HG02642 (cell line): Measurements from ENCODE around the gene NFILZ.

Source experiments
- ATAC-seq: cut with Tn5 transposase; IDR thresholded peaks from one replicate; pipeline ENCODE4 v1.9.1; 2021; ENCODE audit warnings: mild to moderate bottlenecking; ENCODE audit not compliant: unreplicated experiment, poor library complexity

NFILZ gene

DNA sequence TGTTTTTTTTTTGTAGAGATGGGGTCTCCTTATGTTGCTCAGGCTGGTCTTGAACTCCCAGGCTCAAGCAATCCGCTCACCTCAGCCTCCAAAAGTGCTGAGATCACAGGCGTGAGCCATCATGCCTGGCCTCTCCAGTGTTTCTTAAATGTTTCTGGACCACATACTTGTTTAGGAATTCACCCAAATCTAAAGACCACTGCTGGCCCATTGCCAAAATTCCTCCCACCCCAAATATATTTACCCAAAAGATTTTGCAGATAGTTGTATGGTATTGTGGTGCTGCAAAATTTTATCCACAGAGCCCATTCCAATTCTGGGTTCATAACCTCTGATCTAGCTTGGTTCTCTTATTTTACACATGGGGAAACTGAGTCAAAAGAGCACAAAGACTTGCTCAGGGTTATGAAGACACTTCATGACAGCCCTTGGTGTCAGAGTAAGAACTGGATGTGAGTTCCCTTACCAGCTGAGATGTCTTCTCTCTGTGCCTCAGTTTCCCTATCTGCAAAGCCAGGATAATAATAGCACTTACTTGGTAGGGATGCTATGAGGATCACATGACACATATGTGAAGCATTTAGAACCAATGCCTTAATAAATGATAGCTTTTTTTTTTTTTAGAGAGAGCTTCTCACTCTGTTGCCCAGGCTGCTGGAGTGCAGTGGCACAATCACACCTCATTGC, 10.9 kb downstream of the NFILZ start:
- ATAC-seq: no peak

DNA sequence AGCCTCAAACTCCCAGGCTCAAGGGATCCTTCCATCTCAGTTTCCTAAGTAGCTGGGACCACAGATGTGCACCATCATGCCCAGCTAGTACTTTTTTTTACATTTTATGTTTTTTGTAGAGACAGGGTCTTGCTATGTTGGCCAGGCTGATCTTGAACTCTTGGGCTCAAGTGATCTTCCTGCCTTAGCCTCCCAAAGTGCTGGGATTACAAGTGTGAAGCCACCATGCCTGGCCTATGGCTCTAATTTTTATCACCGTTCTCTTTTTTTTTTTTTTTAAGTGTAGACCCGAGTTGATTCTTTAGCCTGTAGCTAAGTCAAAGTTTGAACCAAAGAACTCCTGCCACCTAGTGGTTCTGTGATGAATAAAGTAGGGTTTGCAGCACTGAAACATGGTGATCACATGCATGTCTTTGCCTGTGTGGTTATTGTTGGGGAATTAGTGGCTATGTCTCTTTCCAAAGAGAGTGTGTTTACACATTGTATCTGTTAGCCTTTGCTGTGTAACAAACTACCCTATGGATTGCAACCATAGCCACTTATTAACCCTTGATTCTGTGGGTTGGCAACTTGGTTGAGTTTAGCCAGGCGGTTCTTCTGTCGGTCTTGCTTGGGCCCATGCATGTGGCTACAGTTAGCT, 11.6 kb downstream of the NFILZ start:
- no peak for ATAC-seq

- ATAC-seq: no peak
Measured at GRCh38 chr19:8642561-8642960, 12.1 kb downstream of the NFILZ start.

DNA sequence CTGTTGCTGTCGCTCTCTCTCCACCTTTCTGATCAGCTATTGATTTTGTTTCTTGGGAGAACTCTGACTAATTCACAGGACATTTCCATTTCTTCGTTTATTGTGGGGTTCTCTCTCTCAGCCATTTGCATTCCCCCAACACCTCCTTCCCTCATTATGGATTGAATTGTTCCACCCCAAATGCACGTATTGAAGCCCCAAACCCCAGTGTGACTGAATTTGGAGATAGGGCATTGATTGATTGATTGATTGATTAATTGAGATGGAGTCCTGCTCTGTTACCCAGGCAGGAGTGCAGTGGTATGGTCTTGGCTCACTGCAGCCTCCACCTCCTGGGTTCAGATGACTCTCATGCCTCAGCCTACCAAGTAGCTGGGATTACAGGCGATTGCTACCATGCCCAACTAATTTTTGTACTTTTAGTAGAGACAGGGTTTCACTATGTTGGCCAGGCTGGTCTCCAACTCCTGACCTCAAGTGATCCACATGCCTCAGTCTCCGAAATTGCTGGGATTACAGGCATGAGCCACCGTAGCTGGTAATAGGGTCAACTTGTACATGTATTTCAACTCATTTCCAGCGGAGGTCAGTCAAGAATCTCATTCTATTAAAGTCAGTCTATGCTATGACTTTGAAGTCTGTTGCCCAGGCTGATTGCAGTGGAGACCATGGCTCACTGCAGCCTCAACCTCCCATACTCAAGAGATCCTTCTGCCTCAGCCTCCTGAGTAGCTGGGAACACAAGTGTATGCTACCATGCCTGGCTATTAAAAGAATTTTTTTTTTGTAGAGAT, 13.6 kb downstream of the NFILZ start:
- no peak for ATAC-seq

DNA sequence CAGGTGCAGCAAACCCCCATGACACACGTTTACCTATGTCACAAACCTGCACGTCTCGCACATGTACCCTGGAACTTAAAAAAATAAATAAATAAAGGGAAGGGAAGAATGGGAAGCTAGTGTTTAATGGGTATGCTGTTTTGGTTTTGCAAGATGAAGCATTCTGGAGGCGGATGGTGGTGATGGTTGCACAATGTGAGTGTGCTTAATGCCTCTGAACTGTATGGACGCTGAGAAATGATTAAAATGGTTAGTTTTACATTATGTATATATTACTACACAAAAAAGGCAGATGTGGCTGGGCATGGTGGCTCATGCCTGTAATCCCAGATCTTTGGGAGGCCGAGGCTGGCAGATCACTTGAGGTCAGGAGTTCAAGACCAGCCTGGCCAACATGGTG, 17.8 kb downstream of the NFILZ start:
- ATAC-seq: no peak

DNA sequence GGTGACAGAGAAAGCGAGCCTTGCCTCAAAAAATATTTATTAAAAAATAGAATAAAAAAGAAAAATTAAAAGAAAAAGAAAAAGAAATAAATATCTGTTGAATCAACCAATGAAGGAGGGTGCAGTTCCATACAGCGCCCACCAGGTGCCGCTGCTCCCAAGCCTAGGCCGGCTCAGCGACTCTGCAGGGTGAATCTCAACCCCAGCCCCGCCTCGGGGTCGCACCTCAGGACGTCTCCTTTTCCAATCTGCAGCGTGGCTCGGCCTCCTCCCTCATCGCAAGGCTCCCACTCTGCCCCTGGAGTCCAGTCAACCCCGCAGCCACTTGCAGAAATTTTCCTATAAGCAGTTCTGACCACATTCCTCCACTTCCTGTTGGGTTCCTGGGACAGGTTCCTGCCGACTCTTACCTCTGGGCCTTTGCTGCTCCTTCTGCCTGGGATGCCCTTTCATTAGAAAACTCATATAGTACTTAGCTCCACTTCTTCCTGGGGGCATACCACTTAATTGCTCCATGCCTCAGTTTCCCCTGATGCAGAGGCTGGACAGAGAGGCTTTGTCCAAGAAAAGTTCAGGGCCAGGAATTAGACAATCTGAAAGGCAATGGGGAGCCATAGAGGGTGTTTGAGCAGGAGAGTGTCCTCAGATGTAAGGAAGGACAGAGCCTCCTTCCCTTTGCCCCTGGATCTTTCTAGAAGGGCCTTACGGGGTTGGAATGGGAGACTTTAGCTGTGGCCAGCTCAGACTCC, 24.3 kb downstream of the NFILZ start:
- no peak for ATAC-seq

DNA sequence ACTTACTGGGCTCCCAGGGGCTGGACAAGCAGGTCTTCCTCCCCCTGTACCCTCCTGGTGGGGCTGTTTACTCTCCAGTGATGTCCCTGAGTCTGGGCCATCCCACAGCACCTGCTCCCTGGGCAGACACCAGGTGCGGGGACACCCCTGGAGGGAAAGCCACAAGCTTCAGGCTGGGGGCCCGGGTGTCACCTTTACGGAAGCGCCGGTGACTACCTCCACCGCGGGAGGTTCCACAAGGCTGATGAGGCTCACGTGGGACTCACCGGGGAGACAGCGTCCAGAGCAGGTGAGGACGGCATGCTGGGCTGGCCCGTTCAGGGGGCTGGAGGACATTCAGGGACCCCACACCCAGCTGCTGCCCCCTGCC, 24.9 kb downstream of the NFILZ start:
- ATAC-seq: no peak

DNA sequence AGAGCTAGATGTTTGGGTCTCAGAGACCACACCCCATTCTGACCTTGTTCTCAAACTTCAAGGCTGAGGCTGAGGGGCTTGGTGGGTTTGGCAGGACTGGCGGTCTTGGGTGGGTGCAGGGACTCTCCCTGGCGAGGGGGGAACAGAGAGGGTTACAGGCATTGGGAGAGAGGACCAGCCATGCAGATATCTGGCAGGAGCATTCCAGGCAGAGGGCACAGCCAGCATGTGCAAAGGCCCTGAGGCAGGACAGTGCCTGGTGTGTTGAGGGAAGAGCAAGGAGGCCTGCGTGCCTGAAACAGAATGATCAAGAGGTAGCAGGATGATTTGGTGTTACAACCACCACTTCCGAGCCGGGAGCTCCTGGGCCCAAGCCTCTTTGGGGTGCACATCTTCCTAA, 27.4 kb downstream of the NFILZ start:
- no peak for ATAC-seq

GRCh38 chr19:8659905-8660304, 29.5 kb downstream of the NFILZ start:
- no peak for ATAC-seq

DNA sequence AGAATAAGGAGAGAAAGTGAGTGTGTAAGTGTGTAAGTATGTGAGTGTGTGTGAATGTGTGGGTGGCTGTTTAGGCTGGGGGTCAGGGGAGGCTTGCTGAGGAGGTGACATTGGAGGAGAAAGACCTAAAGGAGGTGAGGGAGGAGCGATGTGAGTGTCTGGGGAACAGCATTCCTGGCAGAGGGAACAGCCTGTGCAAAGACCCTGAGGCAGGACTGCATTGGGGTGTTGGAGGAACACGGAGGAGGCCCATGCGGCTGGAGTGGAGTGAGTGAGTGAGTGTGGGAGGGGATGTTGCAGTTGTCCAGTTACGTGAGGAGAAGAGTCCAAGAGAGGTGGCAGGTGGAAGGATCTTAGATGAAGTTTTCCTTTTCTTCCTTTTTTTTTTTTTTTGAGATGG, 31.8 kb downstream of the NFILZ start:
- no peak for ATAC-seq

- ATAC-seq: no peak
Measured at GRCh38 chr19:8663920-8664670, 33.7 kb downstream of the NFILZ start.

DNA sequence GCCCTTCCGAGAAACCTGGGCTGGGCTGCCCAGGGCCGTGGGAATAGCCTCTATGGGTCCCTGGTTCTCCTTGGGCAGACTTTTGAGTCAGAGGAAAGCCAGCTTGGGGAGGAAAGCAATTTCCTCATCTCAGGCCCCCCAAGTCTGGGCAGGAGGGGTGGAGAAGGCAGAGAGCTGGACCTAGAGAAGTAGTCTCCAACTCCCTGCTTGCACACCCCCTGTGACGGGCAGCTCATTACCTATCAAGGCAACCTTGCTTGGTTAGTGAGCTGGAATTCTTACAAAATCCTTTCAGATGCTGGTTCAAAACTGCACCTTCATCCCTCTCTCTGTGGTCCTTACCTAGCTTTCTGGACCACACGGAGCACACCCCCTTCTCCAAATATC, 34.2 kb downstream of the NFILZ start:
- ATAC-seq: no peak

DNA sequence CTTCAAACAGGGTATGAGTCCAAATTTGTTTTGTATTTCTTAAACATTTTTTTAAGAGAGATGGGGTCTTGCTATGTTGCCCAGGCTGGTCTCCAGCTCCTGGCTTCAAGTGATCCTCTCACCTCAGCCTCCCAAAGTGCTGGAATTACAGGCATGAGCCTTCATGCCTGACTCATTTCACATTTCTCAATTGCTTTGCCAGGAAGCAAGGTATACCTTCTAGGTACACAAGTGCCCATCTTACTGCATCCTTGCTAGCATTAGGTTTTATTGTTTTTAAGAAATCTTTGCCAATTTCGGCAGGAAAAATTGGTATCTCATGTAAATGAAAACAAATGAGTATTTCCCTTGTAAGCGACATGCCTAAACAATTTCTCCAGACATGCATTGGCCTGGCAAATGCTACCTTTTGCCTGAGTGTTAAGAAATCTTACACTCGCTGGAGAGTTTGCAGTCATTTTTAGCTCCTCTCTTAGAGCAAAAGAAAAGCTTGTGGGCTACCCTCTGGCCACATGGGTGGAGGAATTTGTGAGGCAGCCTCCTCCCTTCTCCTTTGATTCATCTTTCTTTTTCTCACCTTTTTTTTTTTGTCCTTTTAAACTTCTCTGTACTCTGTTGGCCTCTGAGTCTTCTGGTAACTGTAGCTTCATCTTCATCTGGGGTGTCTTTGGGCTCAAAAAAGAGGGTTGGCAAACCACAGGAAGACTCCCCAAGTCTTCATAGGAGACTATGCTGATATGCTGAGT, 35.2 kb downstream of the NFILZ start:
- ATAC-seq: no peak

- ATAC-seq: no peak
Measured at GRCh38 chr19:8666814-8667405, 36.5 kb downstream of the NFILZ start.

- ATAC-seq: no peak
Measured at GRCh38 chr19:8673276-8673891, 43.0 kb downstream of the NFILZ start.

DNA sequence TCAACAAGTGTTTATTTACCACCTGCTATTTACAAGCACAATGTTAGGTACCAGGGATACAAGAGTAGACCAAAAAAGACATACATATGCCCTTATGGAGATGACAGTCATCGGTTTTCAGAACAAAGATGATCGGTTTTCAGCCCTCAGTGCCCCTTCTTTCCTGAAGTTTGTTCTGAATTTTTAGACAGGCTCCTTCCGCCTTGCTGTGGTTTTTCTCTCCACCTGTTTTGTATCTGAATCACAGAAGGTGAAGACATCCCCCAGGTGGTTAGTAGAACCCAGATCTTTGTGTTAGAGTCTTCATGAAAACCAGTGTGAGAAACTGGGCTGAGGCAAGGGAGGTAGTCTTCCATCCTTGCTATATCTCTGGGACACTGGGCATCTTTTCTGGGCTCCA, 44.6 kb downstream of the NFILZ start:
- ATAC-seq: no peak

- ATAC-seq: no peak
Measured at GRCh38 chr19:8678244-8678807, 47.9 kb downstream of the NFILZ start.
